GM12878 (cell line): ENCODE measurements around the gene COL4A2. TPM values are rescaled to one million over a fixed set of nuclear protein-coding genes. Genes with fewer than 3 reads are reported as not detected.

Experiments used
- BCL3 ChIP-seq: IDR thresholded peaks from 2 replicates; pipeline ENCODE4 v1.6.1; 2011; ENCODE audit warnings: borderline replicate concordance, low read depth, mild to moderate bottlenecking, moderate library complexity, low read length; ENCODE audit not compliant: insufficient read depth, poor library complexity, severe bottlenecking
- CEBPB ChIP-seq, 2 experiments: fragments of 150-350 bp in 1 of 2; IDR thresholded peaks; 2 replicates each; pipeline ENCODE4 v1.6.1; 2012 to 2014; ENCODE audit warnings: low read depth in 2 of 2, low read length in 2 of 2, borderline replicate concordance in 1 of 2, inconsistent platforms in 1 of 2
- CUX1 ChIP-seq: IDR thresholded peaks from 2 replicates; pipeline ENCODE4 v1.6.1; 2012; ENCODE audit warnings: improper control_type of control experiment, low read depth, low read length; ENCODE audit not compliant: insufficient replicate concordance
- NR2C2 ChIP-seq: IDR thresholded peaks from 2 replicates; pipeline ENCODE4 v1.6.1; 2011; ENCODE audit warnings: borderline replicate concordance, low read depth; ENCODE audit not compliant: control insufficient read depth, insufficient read length
- SMC3 ChIP-seq: IDR thresholded peaks from 2 replicates; pipeline ENCODE4 v1.6.1; 2011; ENCODE audit warnings: low read length, improper control_type of control experiment, borderline replicate concordance
- ZBTB11 ChIP-seq: fragments of 450-650 bp; formaldehyde crosslinking; IDR thresholded peaks from 2 replicates; pipeline ENCODE4 v1.5.0; 2022; ENCODE audit warnings: mild to moderate bottlenecking, missing genetic modification characterization
- polyA plus RNA-seq, 11 experiments: library from polyadenylated mRNA; depleted of rRNA in 4 of 11; unstranded in 6 of 11; stranded (reverse) in 5 of 11; fragments of >200 nt; fragmentation: Nextera tagmentation in 4 of 11; fragmentation: Illumina TruSeq in 1 of 11; extraction: Ambion mirVana in 4 of 11; extraction: Trizol in 1 of 11; gene quantifications; 1 replicate in 1 of 11; 2 replicates in 10 of 11; pipeline versions ENCODE4 v1.2.1 to v1.2.3, GENCODE V29; 2011 to 2016; ENCODE audit warnings: inconsistent platforms in 2 of 11, missing spikeins in 2 of 11, low read depth in 1 of 11
- total RNA-seq, 4 experiments: library from RNA; depleted of rRNA in 3 of 4; stranded (reverse); fragments of >200 nt in 3 of 4; fragmentation: Illumina TruSeq in 1 of 4; extraction: Trizol in 1 of 4; gene quantifications; 2 replicates each; pipeline versions ENCODE4 v1.2.1 to v1.2.3, GENCODE V29; 2013 to 2021

Gene COL4A2
- total and polyA plus RNA-seq, 10 of the 15 experiments (the other 5 are each of a cell fraction or from before 2014, with no cell fraction given) = 0.16 to 1.6 (median 0.62) TPM; not detected in 3

- TF ChIP-seq CUX1 = no peak
- TF ChIP-seq BCL3 = no peak
- no peak for TF ChIP-seq SMC3
- TF ChIP-seq NR2C2 = no peak
- no peak for TF ChIP-seq CEBPB (IDR thresholded peaks at IDR 0.05; ENCODE audit: borderline replicate concordance in 1 of 2, low read depth in 2 of 2, low read length in 2 of 2)
- no peak for TF ChIP-seq ZBTB11 (CRISPR knock-in tag)
Observed at GRCh38 chr13:110347088-110347487, 40.0 kb downstream of the COL4A2 start (continued).
